ENCODE results near the gene DACT2.

DACT2 gene

DNA sequence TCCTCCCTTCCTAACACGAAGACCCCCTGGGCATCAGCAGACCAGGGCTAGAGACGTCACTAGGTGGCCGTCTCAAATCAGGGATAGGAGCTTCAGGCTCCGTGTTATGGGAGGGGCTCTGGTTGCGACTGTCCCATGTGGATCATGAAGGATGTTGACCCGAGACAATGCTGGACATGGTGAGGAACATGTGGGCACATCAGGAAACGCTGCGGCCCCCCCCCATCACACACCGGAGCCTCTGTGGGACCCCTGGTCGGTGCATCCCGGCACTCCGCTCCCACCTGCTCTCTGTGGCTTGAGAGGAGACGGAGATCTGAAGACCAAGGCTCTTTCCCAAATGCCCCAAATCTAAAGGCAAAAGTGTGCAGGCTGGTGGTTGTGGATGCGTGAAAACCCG, 54.2 kb downstream of the DACT2 start:
- DNase-seq (ENCODE audit: low spot score), result no peak

- DNase-seq (ENCODE audit: low spot score), result no peak
Observed at GRCh38 chr6:168264593-168265335, 54.8 kb downstream of the DACT2 start.

- no peak for DNase-seq (ENCODE audit: low spot score)
Observed at GRCh38 chr6:168263351-168263905, 56.1 kb downstream of the DACT2 start.

GRCh38 chr6:168261234-168261633, 58.3 kb downstream of the DACT2 start:
- DNase-seq (ENCODE audit: low spot score), result no peak

DNA sequence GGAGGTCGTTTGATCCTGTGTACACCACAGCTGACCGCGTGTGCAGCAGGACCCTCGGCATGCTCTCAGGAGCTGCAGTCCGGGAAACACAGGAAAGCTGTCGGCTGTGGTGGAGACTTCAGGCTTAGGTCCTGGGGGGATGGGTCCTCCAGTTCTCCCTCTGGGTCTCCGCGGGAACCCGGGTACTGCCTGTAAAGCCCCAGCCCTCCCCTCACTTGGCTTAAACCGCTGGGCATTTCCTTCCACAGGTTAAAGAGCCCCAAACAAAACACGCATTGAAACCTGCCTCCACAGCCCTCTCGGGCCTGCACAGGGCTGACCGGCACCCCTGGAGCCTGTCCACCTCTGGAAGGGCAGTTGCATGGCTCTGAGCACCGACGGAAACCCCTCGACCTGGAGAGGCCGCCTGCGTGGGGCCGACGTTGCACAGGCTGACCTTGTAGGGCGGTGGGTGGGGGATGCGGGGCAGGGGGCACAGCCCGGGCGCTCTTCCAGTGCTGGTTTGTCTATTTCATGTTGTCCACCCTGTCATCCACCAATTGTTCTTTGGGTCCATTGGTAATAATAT, 59.1 kb downstream of the DACT2 start:
- DNase-seq (ENCODE audit: low spot score), result no peak

DNA sequence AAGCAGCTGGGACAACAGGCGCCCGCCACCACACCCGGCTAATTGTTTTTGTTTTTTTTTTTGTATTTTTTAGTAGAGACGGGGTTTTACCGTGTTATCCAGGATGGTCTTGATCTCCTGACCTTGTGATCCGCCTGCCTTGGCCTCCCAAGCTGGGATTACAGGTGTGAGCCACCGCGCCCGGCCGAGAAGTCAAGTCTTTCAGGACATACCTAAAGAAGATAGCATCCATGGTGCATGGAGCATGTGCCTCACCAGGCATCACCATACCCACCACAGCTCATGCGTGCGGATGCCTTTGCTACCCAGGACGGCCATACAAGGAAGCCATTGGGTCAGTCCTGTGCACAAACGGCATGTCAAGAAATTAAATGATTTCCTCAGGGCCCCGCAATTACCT, 60.8 kb downstream of the DACT2 start:
- no peak for DNase-seq (ENCODE audit: low spot score)

DNA sequence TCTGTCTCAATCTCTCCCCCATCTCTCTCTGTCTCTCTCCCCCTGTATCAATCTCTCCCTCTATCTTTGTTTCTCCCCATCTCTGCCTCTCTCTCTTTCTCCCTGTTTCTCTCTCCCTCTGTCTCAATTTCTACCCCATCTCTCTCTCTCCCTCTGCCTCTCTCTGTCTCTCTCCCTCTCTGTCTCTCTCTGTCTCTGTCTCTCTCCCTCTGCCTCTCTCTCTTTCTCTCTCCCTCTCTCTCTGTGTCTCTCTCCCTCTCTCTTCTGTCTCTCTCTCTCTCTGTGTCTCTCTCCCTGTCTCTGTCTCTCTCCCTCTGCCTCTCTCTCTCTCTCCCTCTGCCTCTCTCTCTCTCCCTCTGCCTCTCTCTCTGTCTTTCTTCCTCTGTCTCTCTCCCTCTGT, 62.6 kb downstream of the DACT2 start:
- DNase-seq (ENCODE audit: low spot score), result no peak
